ENCODE data around the gene DUSP28. TPM values are rescaled to one million over a fixed set of nuclear protein-coding genes. Genes with fewer than 3 reads are reported as not detected.

The DUSP28 gene
- total and polyA plus RNA-seq, 2 of the 13 experiments (the other 11 are each of a cell fraction or from before 2014, with no cell fraction given): 5.2 to 8.6 TPM

DNA sequence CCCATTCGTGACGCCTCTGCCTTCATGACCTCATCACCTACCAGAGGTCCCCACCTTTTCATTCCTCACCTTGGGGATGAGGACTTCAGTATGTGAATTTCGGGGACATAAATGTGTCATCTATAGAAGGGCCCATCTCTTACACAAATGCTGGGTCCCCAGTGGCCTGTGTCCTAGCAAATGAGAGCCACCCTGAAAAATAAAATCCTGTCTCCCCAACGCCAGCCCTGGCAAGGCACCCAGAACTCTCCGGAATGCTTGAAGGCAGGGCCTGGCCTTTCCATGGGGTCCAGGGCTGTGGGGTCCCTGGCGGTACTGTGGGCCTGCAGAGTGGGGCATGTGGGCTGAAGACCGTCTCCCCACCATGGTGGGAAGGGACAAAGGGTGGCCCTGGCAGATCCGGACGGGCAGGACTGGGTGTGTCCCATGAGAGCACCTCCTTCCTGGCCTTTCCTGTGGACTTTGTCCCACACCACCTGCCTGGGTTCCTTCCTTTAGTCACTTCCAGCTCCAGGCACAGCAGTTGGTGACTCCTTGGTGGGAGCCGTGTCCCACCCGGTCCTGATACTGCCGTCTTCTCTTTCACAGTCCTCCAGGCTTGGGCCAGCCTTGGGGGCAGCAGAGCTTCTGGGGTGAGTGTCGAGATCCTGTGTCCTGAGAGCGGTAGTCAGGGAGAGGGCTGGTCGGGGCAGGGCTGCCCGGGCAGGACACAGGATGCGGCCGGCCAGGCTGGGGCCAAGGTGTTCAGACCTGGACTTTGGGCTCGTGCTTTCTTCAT lies 45.0 kb downstream of the DUSP28 start (continued):
- TF ChIP-seq, protein P1, sequence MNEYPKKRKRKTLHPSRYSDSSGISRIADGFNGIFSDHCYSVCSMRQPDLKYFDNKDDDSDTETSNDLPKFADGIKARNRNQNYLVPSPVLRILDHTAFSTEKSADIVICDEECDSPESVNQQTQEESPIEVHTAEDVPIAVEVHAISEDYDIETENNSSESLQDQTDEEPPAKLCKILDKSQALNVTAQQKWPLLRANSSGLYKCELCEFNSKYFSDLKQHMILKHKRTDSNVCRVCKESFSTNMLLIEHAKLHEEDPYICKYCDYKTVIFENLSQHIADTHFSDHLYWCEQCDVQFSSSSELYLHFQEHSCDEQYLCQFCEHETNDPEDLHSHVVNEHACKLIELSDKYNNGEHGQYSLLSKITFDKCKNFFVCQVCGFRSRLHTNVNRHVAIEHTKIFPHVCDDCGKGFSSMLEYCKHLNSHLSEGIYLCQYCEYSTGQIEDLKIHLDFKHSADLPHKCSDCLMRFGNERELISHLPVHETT (CRISPR knock-in tag; conservative IDR thresholded peaks at IDR 0.05): no peak
- TF ChIP-seq STAT5B (CRISPR knock-in tag; IDR thresholded peaks at IDR 0.05) (no peak), ZNF546 (CRISPR knock-in tag; conservative IDR thresholded peaks at IDR 0.05) (peak; percentile 48; the same call in 1 of the 2 replicates), HOXA9 (CRISPR knock-in tag; IDR thresholded peaks at IDR 0.05; ENCODE audit: borderline replicate concordance) (0 out of 2 replicates have a peak, but pooled peaks have one; percentile 38), ZNF773 (CRISPR knock-in tag; IDR thresholded peaks at IDR 0.05; ENCODE audit: borderline replicate concordance) (no peak), IRF2 (CRISPR knock-in tag; IDR thresholded peaks at IDR 0.05) (peak; percentile 33; the same call in 1 of the 2 replicates), ZNF180 (CRISPR knock-in tag; IDR thresholded peaks at IDR 0.05; ENCODE audit: borderline replicate concordance, low read depth) (no peak), ZNF329 (CRISPR knock-in tag; IDR thresholded peaks at IDR 0.05; ENCODE audit: low read depth) (no peak; the same call in 1 of the 2 replicates), ZNF44 (CRISPR knock-in tag; IDR thresholded peaks at IDR 0.05) (no peak), CHD4 (IDR thresholded peaks at IDR 0.05; ENCODE audit: borderline replicate concordance, low read length) (no peak), ZBTB38 (CRISPR knock-in tag; IDR thresholded peaks at IDR 0.05) (peak; percentile 40; the same call in 1 of the 2 replicates), MYC (CRISPR knock-in tag; IDR thresholded peaks at IDR 0.05; ENCODE audit: borderline replicate concordance) (peak; percentile 80; the same call in 1 of the 2 replicates), PPARG (CRISPR knock-in tag; conservative IDR thresholded peaks at IDR 0.05) (no peak), ATM (IDR thresholded peaks at IDR 0.05; ENCODE audit: borderline replicate concordance) (no peak), NR2F6 (IDR thresholded peaks at IDR 0.05) (peak; percentile 30; the same call in 1 of the 2 replicates), NR2F6 (CRISPR knock-in tag; IDR thresholded peaks at IDR 0.05) (no peak; the same call in 1 of the 2 replicates), SP1 (IDR thresholded peaks at IDR 0.05) (no peak), SP1 (CRISPR knock-in tag; IDR thresholded peaks at IDR 0.05) (peak; percentile 53; the same call in 1 of the 2 replicates), SP5 (CRISPR knock-in tag; IDR thresholded peaks at IDR 0.05; ENCODE audit: borderline replicate concordance, low read depth) (no peak)
- TF ChIP-seq, protein P2, sequence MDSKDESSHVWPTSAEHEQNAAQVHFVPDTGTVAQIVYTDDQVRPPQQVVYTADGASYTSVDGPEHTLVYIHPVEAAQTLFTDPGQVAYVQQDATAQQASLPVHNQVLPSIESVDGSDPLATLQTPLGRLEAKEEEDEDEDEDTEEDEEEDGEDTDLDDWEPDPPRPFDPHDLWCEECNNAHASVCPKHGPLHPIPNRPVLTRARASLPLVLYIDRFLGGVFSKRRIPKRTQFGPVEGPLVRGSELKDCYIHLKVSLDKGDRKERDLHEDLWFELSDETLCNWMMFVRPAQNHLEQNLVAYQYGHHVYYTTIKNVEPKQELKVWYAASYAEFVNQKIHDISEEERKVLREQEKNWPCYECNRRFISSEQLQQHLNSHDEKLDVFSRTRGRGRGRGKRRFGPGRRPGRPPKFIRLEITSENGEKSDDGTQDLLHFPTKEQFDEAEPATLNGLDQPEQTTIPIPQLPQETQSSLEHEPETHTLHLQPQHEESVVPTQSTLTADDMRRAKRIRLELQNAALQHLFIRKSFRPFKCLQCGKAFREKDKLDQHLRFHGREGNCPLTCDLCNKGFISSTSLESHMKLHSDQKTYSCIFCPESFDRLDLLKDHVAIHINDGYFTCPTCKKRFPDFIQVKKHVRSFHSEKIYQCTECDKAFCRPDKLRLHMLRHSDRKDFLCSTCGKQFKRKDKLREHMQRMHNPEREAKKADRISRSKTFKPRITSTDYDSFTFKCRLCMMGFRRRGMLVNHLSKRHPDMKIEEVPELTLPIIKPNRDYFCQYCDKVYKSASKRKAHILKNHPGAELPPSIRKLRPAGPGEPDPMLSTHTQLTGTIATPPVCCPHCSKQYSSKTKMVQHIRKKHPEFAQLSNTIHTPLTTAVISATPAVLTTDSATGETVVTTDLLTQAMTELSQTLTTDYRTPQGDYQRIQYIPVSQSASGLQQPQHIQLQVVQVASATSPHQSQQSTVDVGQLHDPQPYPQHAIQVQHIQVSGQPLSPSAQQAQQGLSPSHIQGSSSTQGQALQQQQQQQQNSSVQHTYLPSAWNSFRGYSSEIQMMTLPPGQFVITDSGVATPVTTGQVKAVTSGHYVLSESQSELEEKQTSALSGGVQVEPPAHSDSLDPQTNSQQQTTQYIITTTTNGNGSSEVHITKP (CRISPR knock-in tag; IDR thresholded peaks at IDR 0.05; ENCODE audit: low read depth): no peak; the same call in 1 of the 2 replicates
- TF ChIP-seq, protein P3, sequence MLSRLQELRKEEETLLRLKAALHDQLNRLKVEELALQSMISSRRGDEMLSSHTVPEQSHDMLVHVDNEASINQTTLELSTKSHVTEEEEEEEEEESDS (CRISPR knock-in tag; IDR thresholded peaks at IDR 0.05; ENCODE audit: borderline replicate concordance): no peak
- TF ChIP-seq, protein P4, sequence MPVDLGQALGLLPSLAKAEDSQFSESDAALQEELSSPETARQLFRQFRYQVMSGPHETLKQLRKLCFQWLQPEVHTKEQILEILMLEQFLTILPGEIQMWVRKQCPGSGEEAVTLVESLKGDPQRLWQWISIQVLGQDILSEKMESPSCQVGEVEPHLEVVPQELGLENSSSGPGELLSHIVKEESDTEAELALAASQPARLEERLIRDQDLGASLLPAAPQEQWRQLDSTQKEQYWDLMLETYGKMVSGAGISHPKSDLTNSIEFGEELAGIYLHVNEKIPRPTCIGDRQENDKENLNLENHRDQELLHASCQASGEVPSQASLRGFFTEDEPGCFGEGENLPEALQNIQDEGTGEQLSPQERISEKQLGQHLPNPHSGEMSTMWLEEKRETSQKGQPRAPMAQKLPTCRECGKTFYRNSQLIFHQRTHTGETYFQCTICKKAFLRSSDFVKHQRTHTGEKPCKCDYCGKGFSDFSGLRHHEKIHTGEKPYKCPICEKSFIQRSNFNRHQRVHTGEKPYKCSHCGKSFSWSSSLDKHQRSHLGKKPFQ (CRISPR knock-in tag; IDR thresholded peaks at IDR 0.05; ENCODE audit: insufficient replicate concordance): no peak
